GM19328 (cell line): ENCODE data around the gene PRSS21.

Experiments used
- ATAC-seq: cut with Tn5 transposase; IDR thresholded peaks from one replicate; pipeline ENCODE4 v1.9.1; 2021; ENCODE audit warnings: mild to moderate bottlenecking, moderate library complexity; ENCODE audit not compliant: unreplicated experiment

Gene PRSS21

DNA sequence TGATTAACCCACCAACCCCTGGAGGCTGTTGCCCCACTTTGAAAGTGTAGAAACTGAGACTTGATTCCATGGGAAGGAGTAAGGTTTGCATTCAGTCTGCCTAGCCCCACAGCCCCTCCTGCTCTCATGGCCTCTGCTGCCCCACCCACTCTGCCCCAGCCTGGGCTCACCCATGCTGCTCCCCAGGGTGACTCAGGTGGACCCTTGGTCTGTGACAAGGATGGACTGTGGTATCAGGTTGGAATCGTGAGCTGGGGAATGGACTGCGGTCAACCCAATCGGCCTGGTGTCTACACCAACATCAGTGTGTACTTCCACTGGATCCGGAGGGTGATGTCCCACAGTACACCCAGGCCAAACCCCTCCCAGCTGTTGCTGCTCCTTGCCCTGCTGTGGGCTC lies 12.3 kb upstream of the PRSS21 start:
- no peak for ATAC-seq

- no peak for ATAC-seq
Observed at GRCh38 chr16:2806286-2806685, 10.8 kb upstream of the PRSS21 start.

DNA sequence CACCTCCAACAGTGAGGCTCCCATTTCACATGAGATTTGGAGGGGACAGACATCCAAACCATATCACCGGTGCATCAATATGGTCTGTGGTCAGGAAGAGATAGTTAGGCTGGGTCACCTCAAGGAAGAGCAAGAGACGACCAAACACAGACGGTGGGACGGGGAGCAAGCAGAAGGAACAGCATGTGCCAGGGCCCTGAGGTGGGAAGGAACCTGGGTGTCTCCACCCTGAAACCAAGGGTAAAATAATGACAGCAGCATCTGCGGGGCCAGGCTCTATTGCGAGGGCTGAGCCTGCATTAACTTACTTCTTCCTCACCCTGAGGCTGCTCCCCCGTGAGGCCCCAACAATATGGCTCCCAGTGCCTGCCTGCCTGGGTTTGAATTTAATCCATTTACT lies 8.9 kb upstream of the PRSS21 start:
- no peak for ATAC-seq

DNA sequence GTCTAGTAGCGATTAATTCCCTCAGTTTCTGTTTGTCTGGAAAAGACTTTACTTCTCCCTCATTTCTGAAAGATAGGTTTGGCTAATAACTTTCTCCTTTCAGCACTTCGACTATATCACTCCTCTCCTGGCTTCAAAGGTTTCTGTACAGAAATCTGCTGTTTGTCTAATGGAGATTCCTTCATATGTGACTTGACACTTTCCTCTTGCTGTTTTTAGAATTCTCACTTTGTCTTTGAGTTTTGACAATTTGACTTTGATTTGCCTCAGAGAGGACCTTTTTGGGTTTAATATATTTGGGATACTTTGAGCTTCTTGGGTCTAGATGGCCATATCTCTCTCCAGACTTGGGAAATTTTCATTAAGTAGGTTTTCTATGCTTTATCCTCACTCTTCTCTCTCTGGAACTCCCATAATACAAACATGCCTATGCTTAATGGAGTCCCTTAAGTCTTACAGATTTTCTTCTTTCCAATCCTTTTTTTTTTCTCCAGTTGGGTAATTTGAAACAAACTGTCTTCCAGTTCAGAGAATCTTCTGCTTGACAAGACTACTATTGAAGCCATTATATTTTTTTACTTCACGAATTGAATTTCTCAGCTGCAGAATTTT lies 7.8 kb upstream of the PRSS21 start:
- no peak for ATAC-seq

DNA sequence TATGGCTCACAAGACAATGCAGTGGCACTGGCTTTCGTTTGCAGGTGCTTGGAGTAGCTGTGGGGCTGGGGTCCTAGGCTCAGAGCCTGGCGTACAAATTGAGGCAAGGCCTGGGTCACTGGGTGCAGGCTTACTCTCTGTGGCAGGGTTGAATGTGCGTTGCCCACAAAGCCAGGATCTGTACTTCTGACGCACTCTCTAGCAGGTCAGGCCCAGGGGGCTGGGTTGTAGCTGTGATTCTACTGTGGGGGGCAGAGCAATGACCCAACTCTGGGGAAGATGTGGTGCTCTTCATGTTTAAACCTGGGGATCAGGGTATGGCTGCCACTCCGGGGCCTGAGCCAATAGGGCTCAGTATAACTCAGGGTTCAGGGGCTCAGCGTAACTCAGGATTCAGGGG lies 6.4 kb upstream of the PRSS21 start:
- no peak for ATAC-seq

- ATAC-seq: no peak
Observed at GRCh38 chr16:2811703-2812471, 5.2 kb upstream of the PRSS21 start.

DNA sequence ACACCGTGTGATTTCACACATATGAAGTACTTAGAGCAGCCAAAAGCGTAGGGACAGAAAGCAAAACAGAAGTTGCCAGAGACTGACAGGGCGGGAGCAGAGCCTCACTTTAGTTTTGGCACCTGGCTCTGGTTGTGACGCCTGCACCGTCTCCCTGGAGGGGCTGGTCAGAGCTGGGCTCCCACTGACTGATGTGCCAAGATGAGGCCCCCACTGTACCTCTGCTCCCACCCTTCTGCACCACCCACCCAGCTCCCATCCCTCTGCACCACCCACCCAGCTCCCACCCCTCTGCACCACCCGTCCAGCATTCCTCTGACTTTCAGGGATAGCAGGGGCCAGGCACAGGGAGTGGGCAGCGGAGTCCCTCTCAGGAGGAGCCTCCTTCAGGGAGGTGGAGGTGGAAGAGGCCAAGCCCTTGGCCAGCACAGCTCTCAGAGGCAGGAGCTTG lies 3.2 kb upstream of the PRSS21 start:
- no peak for ATAC-seq

GRCh38 chr16:2814551-2815298 lies 2.3 kb upstream of the PRSS21 start:
- no peak for ATAC-seq

GRCh38 chr16:2815299-2815771 lies 1.7 kb upstream of the PRSS21 start:
- no peak for ATAC-seq

DNA sequence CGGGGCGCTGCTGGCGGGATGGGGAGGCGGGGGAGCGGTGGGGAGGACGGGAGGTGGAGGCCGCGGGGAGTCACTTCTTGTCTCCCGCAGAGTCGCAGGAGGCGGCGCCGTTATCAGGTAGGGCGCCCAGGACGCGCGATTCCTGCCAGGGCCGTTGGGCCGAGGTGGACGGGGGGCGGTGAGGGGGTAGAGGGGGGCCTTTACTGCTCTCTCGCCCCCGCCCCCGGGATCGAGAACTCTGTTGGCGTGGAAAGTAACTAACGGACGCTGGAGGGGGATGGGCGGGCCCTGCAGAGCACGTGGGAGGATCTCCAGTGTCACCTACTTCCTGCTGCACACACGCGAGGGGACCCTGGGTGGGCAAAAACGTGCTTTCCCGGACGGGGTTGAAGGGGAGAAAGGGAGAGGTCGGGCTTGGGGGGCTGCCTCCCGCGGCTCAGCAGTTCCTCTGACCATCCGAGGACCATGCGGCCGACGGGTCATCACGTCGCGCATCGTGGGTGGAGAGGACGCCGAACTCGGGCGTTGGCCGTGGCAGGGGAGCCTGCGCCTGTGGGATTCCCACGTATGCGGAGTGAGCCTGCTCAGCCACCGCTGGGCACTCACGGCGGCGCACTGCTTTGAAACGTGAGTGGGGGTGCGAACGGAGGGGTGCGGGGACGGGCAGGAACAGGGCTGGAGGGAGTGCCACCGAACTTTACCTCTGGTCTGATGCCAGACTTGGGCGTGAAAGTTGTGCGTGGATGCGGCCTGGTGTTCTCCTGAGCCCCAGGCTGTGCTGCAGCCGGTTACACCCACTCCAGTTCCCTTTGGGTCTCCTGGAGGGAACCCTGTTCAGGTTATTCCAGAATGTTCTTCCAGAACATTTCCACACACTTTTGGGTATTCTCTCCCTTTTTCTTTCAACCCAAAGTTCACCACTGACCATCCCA lies 569 bp downstream of the PRSS21 start:
- ATAC-seq: no peak

DNA sequence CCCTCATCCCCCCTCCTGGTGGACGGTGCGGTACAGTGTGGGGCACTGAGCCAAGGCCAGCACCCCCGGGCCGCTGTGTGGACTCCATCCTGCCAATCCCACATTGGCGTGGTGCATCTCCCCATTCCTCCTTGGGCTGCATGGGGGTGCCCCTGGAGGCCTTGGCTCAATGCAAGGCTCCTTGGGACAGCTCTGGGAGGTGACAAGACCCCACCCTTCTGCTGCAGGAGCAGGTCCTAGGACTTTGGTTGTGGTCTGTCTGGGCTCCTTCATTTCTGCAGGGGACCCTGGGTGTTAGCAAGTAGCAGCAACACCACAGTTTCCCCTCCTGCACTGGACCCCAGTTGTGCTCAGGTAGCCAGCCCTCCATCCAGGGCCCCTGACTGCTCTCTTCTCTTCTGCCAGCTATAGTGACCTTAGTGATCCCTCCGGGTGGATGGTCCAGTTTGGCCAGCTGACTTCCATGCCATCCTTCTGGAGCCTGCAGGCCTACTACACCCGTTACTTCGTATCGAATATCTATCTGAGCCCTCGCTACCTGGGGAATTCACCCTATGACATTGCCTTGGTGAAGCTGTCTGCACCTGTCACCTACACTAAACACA lies 1.3 kb downstream of the PRSS21 start:
- no peak for ATAC-seq

- ATAC-seq: no peak
Observed at GRCh38 chr16:2819179-2819938, 2.3 kb downstream of the PRSS21 start.

GRCh38 chr16:2819939-2820835 lies 3.1 kb downstream of the PRSS21 start:
- ATAC-seq: no peak

DNA sequence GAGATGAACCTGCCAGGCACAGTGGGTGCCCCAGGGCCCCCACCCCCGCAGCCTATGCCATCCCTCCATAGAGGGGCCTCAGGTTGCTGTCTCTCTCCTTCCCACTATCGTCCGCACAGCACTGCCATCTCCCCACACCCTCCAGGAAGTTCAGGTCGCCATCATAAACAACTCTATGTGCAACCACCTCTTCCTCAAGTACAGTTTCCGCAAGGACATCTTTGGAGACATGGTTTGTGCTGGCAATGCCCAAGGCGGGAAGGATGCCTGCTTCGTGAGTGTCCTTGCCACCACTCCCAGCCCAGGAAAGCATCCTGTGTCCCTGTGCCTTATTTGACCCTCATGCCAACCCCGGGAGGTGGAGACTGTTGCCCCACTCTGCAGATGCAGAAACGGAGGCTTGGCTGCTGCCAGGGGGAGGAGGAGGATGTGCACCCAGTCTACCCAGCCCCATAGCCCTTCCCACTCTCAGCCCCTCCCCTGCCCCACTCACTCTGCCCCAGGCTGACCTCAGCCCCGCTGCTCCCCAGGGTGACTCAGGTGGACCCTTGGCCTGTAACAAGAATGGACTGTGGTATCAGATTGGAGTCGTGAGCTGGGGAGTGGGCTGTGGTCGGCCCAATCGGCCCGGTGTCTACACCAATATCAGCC lies 3.9 kb downstream of the PRSS21 start:
- no peak for ATAC-seq

DNA sequence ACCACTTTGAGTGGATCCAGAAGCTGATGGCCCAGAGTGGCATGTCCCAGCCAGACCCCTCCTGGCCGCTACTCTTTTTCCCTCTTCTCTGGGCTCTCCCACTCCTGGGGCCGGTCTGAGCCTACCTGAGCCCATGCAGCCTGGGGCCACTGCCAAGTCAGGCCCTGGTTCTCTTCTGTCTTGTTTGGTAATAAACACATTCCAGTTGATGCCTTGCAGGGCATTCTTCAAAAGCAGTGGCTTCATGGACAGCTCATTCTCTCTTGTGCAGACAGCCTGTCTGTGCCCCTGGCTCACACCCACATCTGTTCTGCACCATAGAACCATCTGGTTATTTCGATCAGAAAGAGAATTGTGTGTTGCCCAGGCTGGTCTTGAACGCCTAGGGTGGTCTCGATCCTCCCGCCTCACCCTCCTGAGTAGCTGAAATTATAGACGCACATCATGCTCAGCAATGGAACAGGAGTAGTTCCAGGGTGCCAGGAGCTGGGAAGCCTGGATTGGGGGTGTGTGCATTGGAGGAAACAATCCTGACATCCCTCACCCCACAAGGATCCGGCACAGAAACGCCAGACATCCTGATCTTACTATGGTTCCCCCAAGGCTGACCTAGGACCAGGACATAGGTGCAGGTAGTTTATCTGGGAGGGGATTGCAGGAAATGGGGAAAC lies 4.6 kb downstream of the PRSS21 start:
- ATAC-seq: no peak

GRCh38 chr16:2822158-2822495 lies 5.1 kb downstream of the PRSS21 start:
- no peak for ATAC-seq

GRCh38 chr16:2822496-2822895 lies 5.5 kb downstream of the PRSS21 start:
- ATAC-seq: no peak

DNA sequence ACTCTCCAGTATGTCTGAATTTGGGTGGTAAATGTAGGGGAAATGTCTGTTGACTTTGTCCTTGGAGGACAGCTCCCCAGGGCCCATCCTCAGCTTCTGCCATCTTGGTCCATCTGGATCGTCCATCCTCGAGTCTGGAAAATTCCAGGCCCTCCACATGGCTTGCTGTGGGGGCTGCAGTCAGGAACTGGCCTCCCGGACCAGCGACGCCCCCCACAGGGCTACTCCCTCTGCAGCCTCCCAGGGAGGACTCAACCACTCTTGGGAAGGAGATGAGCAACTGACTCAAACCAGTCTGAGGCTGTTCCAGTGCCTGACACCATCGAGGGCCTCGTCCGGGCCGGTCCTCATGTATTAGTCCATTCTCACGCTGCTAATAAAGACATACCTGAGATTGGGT lies 7.6 kb downstream of the PRSS21 start:
- no peak for ATAC-seq
